SK-N-SH treated with all-trans-retinoic acid at 6 μM for 48 hours (cell line): ENCODE results near the gene DCXR.

ENCODE experiments used
- ATAC-seq: fragments of 200-7000 bp; cut with Tn5 transposase; 3 replicates; pipeline ENCODE4 v1.9.1; 2020; ENCODE audit warnings: mild to moderate bottlenecking, moderate library complexity
- ARNTL ChIP-seq: fragments of 450-650 bp; formaldehyde crosslinking; IDR thresholded peaks from 2 replicates; pipeline ENCODE4 v1.5.0; 2020; ENCODE audit warnings: low read depth, mild to moderate bottlenecking, moderate library complexity, borderline replicate concordance
- CSDC2 ChIP-seq: fragments of 250-450 bp; sonication (Bioruptor Pico); IDR thresholded peaks from 2 replicates; pipeline ENCODE4 v1.5.0; 2020; ENCODE audit warnings: mild to moderate bottlenecking, moderate library complexity
- ESRRG ChIP-seq: fragments of 250-450 bp; sonication (Bioruptor Pico); IDR thresholded peaks from 2 replicates; pipeline ENCODE4 v1.6.1; 2021; ENCODE audit warnings: mild to moderate bottlenecking
- GLIS3 ChIP-seq: fragments of 250-450 bp; sonication (Bioruptor Pico); IDR thresholded peaks from 2 replicates; pipeline ENCODE4 v1.5.0; 2020; ENCODE audit warnings: mild to moderate bottlenecking, moderate library complexity
- ISL1 ChIP-seq: fragments of 250-450 bp; sonication (Bioruptor Pico); IDR thresholded peaks from 2 replicates; pipeline ENCODE4 v2.1.2; 2022; ENCODE audit warnings: mild to moderate bottlenecking, moderate library complexity
- OSR1 ChIP-seq: fragments of 250-450 bp; sonication (Bioruptor Pico); IDR thresholded peaks from 2 replicates; pipeline ENCODE4 v1.8.0; 2022; ENCODE audit warnings: moderate library complexity, mild to moderate bottlenecking, inconsistent platforms
- PPARA ChIP-seq: fragments of 250-450 bp; sonication (Bioruptor Pico); IDR thresholded peaks from 2 replicates; pipeline ENCODE4 v1.5.0; 2020; ENCODE audit warnings: mild to moderate bottlenecking, borderline replicate concordance
- RARB ChIP-seq: fragments of 250-450 bp; sonication (Bioruptor Pico); IDR thresholded peaks from 2 replicates; pipeline ENCODE4 v1.8.0; 2021; ENCODE audit warnings: mild to moderate bottlenecking, moderate library complexity
- SNAI2 ChIP-seq: fragments of 250-450 bp; sonication (Bioruptor Pico); IDR thresholded peaks from 2 replicates; pipeline ENCODE4 v1.5.0; 2020; ENCODE audit warnings: mild to moderate bottlenecking, moderate library complexity
- TCF4 ChIP-seq: fragments of 250-450 bp; sonication (Bioruptor Pico); IDR thresholded peaks from 2 replicates; pipeline ENCODE4 v1.8.0; 2021; ENCODE audit warnings: mild to moderate bottlenecking, moderate library complexity, borderline replicate concordance
- ZFP3 ChIP-seq: fragments of 250-450 bp; sonication (Bioruptor Pico); IDR thresholded peaks from 2 replicates; pipeline ENCODE4 v1.5.0; 2020; ENCODE audit warnings: mild to moderate bottlenecking, moderate library complexity
- ZFP30 ChIP-seq: fragments of 450-650 bp; formaldehyde crosslinking; IDR thresholded peaks from 2 replicates; pipeline ENCODE4 v1.5.0; 2022; ENCODE audit warnings: mild to moderate bottlenecking, moderate library complexity
- ZNF565 ChIP-seq: fragments of 450-650 bp; formaldehyde crosslinking; conservative IDR thresholded peaks from 2 replicates; pipeline ENCODE4 v1.5.0; 2020; ENCODE audit warnings: low read depth, mild to moderate bottlenecking, moderate library complexity
- ZNF70 ChIP-seq: fragments of 450-650 bp; formaldehyde crosslinking; IDR thresholded peaks from 2 replicates; pipeline ENCODE4 v1.5.0; 2020; ENCODE audit warnings: mild to moderate bottlenecking, moderate library complexity
- ZNF8 ChIP-seq: fragments of 450-650 bp; formaldehyde crosslinking; IDR thresholded peaks from 2 replicates; pipeline ENCODE4 v1.5.0; 2020; ENCODE audit warnings: mild to moderate bottlenecking, moderate library complexity
- TF ChIP-seq, protein P1 (sequence below): fragments of 250-450 bp; sonication (Bioruptor Pico); IDR thresholded peaks from 2 replicates; pipeline ENCODE4 v1.5.1; 2020; ENCODE audit warnings: low read depth, mild to moderate bottlenecking, moderate library complexity
- TF ChIP-seq, protein P2 (sequence below): fragments of 250-450 bp; sonication (Bioruptor Pico); IDR thresholded peaks from 2 replicates; pipeline ENCODE4 v1.8.0; 2021; ENCODE audit warnings: low read depth, mild to moderate bottlenecking, moderate library complexity, borderline replicate concordance
- TF ChIP-seq, protein P3 (sequence below): fragments of 250-450 bp; sonication (Bioruptor Pico); IDR thresholded peaks from 2 replicates; pipeline ENCODE4 v1.8.0; 2020; ENCODE audit warnings: mild to moderate bottlenecking, moderate library complexity, borderline replicate concordance
- TF ChIP-seq, protein P4 (sequence below): fragments of 250-450 bp; sonication (Bioruptor Pico); IDR thresholded peaks from 2 replicates; pipeline ENCODE4 v1.5.1; 2021; ENCODE audit warnings: mild to moderate bottlenecking, moderate library complexity
- TF ChIP-seq, protein P5 (sequence below): fragments of 250-450 bp; sonication (Bioruptor Pico); IDR thresholded peaks from 2 replicates; pipeline ENCODE4 v1.5.0; 2020; ENCODE audit warnings: mild to moderate bottlenecking, moderate library complexity

Gene DCXR

DNA sequence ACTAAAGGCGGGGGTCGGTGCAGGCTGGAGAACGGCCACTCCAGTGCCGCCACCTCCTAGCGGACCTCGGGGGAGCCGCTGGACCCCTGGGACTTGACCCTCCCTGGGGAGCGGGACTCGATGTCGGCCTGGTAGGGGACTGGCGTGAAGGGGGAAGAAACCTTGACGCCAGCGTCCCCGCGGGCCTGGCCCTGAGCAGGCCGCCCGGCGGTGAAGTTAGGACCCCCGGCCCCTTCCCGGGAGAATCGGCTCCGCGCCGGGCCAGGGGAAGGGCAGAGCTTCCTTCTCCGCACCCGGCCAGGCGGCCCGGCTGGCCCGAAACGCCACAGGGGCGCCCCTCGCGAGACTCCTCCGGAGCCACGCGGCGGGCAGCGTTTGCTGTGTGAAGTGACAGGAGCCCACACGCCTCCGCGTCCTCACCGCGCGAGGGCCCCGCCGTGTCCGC, 27.7 kb upstream of the DCXR start:
- peak; percentile 20 for ATAC-seq
- no peak for TF ChIP-seq GLIS3 (CRISPR knock-in tag)
- TF ChIP-seq, protein P1, sequence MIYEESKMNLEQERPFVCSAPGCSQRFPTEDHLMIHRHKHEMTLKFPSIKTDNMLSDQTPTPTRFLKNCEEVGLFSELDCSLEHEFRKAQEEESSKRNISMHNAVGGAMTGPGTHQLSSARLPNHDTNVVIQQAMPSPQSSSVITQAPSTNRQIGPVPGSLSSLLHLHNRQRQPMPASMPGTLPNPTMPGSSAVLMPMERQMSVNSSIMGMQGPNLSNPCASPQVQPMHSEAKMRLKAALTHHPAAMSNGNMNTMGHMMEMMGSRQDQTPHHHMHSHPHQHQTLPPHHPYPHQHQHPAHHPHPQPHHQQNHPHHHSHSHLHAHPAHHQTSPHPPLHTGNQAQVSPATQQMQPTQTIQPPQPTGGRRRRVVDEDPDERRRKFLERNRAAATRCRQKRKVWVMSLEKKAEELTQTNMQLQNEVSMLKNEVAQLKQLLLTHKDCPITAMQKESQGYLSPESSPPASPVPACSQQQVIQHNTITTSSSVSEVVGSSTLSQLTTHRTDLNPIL: no peak
- TF ChIP-seq TCF4 (CRISPR knock-in tag): no peak
- TF ChIP-seq ISL1 (CRISPR knock-in tag): no peak
- no peak for TF ChIP-seq ZNF70
- TF ChIP-seq, protein P2, sequence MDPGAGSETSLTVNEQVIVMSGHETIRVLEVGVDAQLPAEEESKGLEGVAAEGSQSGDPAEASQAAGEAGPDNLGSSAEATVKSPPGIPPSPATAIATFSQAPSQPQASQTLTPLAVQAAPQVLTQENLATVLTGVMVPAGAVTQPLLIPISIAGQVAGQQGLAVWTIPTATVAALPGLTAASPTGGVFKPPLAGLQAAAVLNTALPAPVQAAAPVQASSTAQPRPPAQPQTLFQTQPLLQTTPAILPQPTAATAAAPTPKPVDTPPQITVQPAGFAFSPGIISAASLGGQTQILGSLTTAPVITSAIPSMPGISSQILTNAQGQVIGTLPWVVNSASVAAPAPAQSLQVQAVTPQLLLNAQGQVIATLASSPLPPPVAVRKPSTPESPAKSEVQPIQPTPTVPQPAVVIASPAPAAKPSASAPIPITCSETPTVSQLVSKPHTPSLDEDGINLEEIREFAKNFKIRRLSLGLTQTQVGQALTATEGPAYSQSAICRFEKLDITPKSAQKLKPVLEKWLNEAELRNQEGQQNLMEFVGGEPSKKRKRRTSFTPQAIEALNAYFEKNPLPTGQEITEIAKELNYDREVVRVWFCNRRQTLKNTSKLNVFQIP: no peak
- TF ChIP-seq ZFP3 (CRISPR knock-in tag): no peak

DNA sequence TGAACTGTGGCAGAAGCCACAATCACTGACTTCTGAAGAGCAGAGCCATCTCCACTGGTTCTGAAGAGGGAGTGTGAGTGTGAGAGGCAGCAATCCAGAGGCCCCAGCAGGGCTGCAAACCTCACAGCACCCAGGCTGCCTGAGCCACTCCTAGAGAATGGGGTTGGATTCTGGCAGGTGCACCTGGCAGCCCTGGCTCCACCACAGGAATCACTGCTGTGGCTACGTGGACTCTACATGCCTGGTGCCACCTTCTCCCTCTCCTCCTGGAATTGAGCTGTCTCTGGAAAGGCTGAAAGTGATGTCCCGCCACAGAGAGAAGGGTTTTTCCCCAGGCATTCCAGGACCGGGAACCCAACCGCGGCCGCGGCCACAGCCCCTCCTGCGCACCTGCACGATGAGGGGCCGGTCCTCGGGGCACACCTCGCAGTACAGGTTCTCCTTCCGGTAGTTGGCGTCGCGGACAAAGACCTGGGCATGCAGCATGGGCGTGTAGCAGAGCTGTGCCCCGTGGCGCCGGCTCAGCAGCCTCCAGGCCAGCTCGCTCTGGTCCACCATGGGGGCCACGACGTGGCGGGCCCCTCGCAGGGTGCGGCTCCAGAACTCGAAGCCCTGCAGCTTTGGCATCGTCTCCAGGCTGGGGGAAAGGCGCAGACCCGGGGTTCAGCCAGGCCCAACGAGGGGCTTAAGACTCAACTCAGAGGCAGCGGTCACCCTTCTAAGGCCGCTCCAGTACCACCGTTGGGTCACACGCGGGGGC, 27.1 kb upstream of the DCXR start:
- ATAC-seq: peak; percentile 2; the same call in 1 of the 3 replicates
- TF ChIP-seq ARNTL (CRISPR knock-in tag): no peak
- TF ChIP-seq, protein P3, sequence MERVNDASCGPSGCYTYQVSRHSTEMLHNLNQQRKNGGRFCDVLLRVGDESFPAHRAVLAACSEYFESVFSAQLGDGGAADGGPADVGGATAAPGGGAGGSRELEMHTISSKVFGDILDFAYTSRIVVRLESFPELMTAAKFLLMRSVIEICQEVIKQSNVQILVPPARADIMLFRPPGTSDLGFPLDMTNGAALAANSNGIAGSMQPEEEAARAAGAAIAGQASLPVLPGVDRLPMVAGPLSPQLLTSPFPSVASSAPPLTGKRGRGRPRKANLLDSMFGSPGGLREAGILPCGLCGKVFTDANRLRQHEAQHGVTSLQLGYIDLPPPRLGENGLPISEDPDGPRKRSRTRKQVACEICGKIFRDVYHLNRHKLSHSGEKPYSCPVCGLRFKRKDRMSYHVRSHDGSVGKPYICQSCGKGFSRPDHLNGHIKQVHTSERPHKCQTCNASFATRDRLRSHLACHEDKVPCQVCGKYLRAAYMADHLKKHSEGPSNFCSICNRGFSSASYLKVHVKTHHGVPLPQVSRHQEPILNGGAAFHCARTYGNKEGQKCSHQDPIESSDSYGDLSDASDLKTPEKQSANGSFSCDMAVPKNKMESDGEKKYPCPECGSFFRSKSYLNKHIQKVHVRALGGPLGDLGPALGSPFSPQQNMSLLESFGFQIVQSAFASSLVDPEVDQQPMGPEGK (CRISPR knock-in tag): no peak
- TF ChIP-seq PPARA (CRISPR knock-in tag): no peak
- TF ChIP-seq, protein P4, sequence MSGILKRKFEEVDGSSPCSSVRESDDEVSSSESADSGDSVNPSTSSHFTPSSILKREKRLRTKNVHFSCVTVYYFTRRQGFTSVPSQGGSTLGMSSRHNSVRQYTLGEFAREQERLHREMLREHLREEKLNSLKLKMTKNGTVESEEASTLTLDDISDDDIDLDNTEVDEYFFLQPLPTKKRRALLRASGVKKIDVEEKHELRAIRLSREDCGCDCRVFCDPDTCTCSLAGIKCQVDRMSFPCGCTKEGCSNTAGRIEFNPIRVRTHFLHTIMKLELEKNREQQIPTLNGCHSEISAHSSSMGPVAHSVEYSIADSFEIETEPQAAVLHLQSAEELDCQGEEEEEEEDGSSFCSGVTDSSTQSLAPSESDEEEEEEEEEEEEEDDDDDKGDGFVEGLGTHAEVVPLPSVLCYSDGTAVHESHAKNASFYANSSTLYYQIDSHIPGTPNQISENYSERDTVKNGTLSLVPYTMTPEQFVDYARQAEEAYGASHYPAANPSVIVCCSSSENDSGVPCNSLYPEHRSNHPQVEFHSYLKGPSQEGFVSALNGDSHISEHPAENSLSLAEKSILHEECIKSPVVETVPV (CRISPR knock-in tag): no peak
- TF ChIP-seq ESRRG (CRISPR knock-in tag): no peak
- no peak for TF ChIP-seq ZFP30 (CRISPR knock-in tag)
- TF ChIP-seq ZNF8 (CRISPR knock-in tag): no peak
- TF ChIP-seq ISL1 (CRISPR knock-in tag): no peak
- no peak for TF ChIP-seq ZNF565 (CRISPR knock-in tag)
- TF ChIP-seq, protein P5, sequence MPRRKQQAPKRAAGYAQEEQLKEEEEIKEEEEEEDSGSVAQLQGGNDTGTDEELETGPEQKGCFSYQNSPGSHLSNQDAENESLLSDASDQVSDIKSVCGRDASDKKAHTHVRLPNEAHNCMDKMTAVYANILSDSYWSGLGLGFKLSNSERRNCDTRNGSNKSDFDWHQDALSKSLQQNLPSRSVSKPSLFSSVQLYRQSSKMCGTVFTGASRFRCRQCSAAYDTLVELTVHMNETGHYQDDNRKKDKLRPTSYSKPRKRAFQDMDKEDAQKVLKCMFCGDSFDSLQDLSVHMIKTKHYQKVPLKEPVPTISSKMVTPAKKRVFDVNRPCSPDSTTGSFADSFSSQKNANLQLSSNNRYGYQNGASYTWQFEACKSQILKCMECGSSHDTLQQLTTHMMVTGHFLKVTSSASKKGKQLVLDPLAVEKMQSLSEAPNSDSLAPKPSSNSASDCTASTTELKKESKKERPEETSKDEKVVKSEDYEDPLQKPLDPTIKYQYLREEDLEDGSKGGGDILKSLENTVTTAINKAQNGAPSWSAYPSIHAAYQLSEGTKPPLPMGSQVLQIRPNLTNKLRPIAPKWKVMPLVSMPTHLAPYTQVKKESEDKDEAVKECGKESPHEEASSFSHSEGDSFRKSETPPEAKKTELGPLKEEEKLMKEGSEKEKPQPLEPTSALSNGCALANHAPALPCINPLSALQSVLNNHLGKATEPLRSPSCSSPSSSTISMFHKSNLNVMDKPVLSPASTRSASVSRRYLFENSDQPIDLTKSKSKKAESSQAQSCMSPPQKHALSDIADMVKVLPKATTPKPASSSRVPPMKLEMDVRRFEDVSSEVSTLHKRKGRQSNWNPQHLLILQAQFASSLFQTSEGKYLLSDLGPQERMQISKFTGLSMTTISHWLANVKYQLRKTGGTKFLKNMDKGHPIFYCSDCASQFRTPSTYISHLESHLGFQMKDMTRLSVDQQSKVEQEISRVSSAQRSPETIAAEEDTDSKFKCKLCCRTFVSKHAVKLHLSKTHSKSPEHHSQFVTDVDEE (CRISPR knock-in tag): no peak
- no peak for TF ChIP-seq RARB (CRISPR knock-in tag)
- TF ChIP-seq TCF4 (CRISPR knock-in tag): no peak
- no peak for TF ChIP-seq ZFP3 (CRISPR knock-in tag)
- TF ChIP-seq SNAI2 (CRISPR knock-in tag): no peak
- TF ChIP-seq GLIS3 (CRISPR knock-in tag): no peak

DNA sequence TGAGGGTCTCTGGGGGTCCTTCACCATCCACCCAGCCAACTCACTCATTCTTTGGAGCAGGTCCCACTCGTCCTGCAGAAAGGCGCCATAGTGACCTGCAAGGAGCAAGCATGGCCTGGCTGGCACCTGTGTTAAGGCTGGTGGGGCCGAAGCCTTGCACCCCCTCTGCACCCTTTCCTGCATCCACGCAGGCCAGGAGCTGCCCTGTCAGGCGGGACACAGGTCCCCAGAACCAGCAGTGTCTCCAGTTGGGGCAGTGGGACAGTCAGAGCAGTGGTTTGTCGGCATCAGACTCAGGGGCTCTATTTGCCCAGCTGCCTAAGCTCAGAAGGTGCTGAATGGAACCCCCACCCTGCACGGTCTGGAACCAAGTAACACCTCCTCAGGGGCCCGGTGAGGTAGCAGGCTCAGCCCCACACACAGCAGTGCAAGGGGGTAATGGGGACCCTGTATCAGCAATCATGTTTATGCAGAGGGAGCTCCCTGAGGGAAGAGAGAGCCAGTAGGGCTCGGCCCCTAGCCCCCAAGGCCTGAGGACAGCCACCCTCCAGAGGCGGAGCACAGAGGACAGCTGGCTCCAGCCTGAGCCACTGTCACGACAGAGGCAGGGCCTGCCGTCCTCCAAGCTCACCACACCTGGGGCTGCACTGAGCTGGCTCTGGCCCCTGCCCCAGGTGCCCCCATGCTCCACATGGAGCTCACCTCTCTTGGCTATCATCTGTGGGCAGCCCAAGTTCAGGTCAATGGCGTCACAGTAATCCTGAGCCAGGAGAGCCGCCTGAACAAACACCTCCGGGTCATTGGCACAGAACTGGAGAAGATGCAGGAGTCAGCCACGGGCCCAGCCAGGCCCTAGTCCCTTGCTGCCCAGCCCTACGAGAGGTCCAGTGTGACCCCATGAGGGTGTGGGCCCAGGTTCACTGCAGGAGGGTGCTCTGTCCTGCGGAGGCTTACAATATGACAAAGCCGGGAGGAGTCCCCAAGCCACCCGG, 26.2 kb upstream of the DCXR start:
- ATAC-seq: no peak
- TF ChIP-seq, protein P2: no peak
- TF ChIP-seq, protein P1: no peak
- TF ChIP-seq CSDC2 (CRISPR knock-in tag): no peak
- TF ChIP-seq PPARA (CRISPR knock-in tag): no peak
- no peak for TF ChIP-seq TCF4 (CRISPR knock-in tag)
- no peak for TF ChIP-seq ARNTL (CRISPR knock-in tag)
- TF ChIP-seq ZFP30 (CRISPR knock-in tag): no peak
- no peak for TF ChIP-seq RARB (CRISPR knock-in tag)
- TF ChIP-seq ZFP3 (CRISPR knock-in tag): no peak
- TF ChIP-seq GLIS3 (CRISPR knock-in tag): no peak
- TF ChIP-seq OSR1: no peak
- TF ChIP-seq ISL1 (CRISPR knock-in tag): no peak
